Measurements from ENCODE around the gene MITF. TPM values are rescaled to one million over a fixed set of nuclear protein-coding genes. Genes with fewer than 3 reads are reported as not detected.

MITF gene
- total RNA-seq, 4 donors from 2014 or later, result 19.4 to 35.3 (median 21.7) TPM

GRCh38 chr3:69718866-69719586 is 20.2 kb upstream of the MITF start:
- no peaks in the 10 kb centered on the region for H3K9me3 ChIP-seq
- H3K27ac ChIP-seq, result no peak overlapping the region
- DNase-seq (ENCODE audit: low spot score in 2 of 2), result no peak
- TF ChIP-seq CTCF (IDR thresholded peaks at IDR 0.05), result no peak
- TF ChIP-seq POLR2AphosphoS5 (IDR thresholded peaks at IDR 0.05), result no peak
- no peak for TF ChIP-seq EP300 (IDR thresholded peaks at IDR 0.05)
- TF ChIP-seq POLR2A (IDR thresholded peaks at IDR 0.05), result no peak
- WGBS, result 90% methylated on average over 5 of the region's 5 CpGs
- no peaks in the 10 kb centered on the region for H3K36me3 ChIP-seq
- no peaks in the 10 kb centered on the region for H3K27me3 ChIP-seq
- H3K4me1 ChIP-seq, result no peaks in the 10 kb centered on the region
- H3K4me3 ChIP-seq, result no peak overlapping the region

DNA sequence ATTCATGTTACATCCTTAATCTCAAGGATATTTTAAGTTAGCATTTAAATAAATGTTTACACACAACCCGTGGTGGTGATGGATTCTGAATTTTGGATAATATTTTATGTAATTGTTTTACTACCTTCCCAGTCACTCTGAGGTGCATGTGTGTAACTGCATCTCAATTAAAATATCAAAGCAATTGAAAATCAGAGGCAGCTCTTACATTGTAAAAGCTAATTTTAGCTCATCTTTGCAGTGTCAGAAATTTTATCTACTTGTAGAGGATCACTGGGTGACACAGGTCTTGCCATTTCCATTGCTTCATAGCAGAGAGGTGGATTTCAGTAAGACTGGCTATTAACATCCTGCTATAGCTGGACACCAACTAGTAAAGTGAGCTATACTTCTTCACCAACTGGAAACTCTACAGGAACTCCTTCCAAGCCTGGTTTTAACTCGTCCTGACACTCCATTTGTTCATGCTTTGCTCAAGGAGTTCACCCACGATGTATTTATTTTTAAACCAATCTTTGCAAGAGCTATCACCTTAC is 19.6 kb upstream of the MITF start:
- 44% methylated on average over 3 of the region's 3 CpGs for WGBS
- DNase-seq (ENCODE audit: low spot score in 2 of 2), result no peak

GRCh38 chr3:69720824-69721223 is 18.4 kb upstream of the MITF start:
- TF ChIP-seq POLR2A (IDR thresholded peaks at IDR 0.05) (no peak), EP300 (IDR thresholded peaks at IDR 0.05) (no peak), POLR2AphosphoS5 (IDR thresholded peaks at IDR 0.05) (no peak), CTCF (IDR thresholded peaks at IDR 0.05) (no peak)
- DNase-seq (ENCODE audit: low spot score in 2 of 2), result no peak
- Histone ChIP-seq H3K27ac (no peak overlapping the region), H3K27me3 (no peaks in the 10 kb centered on the region), H3K4me3 (no peak overlapping the region), H3K4me1 (no peaks in the 10 kb centered on the region), H3K9me3 (no peaks in the 10 kb centered on the region), H3K36me3 (no peaks in the 10 kb centered on the region)
- WGBS, result 92% methylated on average over 5 of the region's 5 CpGs

More for the DNA sequence above, 19.6 kb upstream of the MITF start:
- no peaks in the 10 kb centered on the region for H3K9me3 ChIP-seq
- H3K36me3 ChIP-seq, result no peaks in the 10 kb centered on the region
- H3K27ac ChIP-seq, result no peak overlapping the region
- no peak for TF ChIP-seq POLR2A (IDR thresholded peaks at IDR 0.05)
- no peak for TF ChIP-seq EP300 (IDR thresholded peaks at IDR 0.05)
- no peak for TF ChIP-seq CTCF (IDR thresholded peaks at IDR 0.05)
- no peak for TF ChIP-seq POLR2AphosphoS5 (IDR thresholded peaks at IDR 0.05)
- H3K4me3 ChIP-seq, result no peak overlapping the region
- H3K4me1 ChIP-seq, result no peaks in the 10 kb centered on the region
- no peaks in the 10 kb centered on the region for H3K27me3 ChIP-seq

- no peaks in the 10 kb centered on the region for H3K4me1 ChIP-seq
- TF ChIP-seq EP300 (IDR thresholded peaks at IDR 0.05) (no peak), POLR2AphosphoS5 (IDR thresholded peaks at IDR 0.05) (no peak)
- no peak for DNase-seq (ENCODE audit: low spot score in 2 of 2)
- no peaks in the 10 kb centered on the region for H3K36me3 ChIP-seq
- 85% methylated on average over 4 of the region's 4 CpGs for WGBS
- no peaks in the 10 kb centered on the region for H3K27me3 ChIP-seq
- no peaks in the 10 kb centered on the region for H3K9me3 ChIP-seq
- no peak overlapping the region for H3K4me3 ChIP-seq
- H3K27ac ChIP-seq, result no peak overlapping the region
Observed at GRCh38 chr3:69723389-69723788, 15.9 kb upstream of the MITF start.

- Histone ChIP-seq H3K4me1 (no peaks in the 10 kb centered on the region), H3K36me3 (no peaks in the 10 kb centered on the region), H3K4me3 (no peak overlapping the region), H3K27me3 (no peaks in the 10 kb centered on the region), H3K27ac (no peak overlapping the region), H3K9me3 (no peaks in the 10 kb centered on the region)
- WGBS, result 74% methylated on average over 2 of the region's 2 CpGs
- DNase-seq (ENCODE audit: low spot score in 2 of 2), result no peak
- TF ChIP-seq CTCF (IDR thresholded peaks at IDR 0.05) (no peak), POLR2A (IDR thresholded peaks at IDR 0.05) (no peak), EP300 (IDR thresholded peaks at IDR 0.05) (no peak), POLR2AphosphoS5 (IDR thresholded peaks at IDR 0.05) (no peak)
Observed at GRCh38 chr3:69724722-69725435, 14.4 kb upstream of the MITF start.

Data from suprapubic skin (tissue), 4 donors.